DOHH2 (cell line): ENCODE data around the gene ITGAE.

Source experiments
- CTCF ChIP-seq: fragments of 200-600 bp; sonication (generic); IDR thresholded peaks from one replicate; pipeline ENCODE4 v1.5.1; 2014; ENCODE audit warnings: antibody characterized with exemption, mild to moderate bottlenecking, low read depth, low read length; ENCODE audit not compliant: poor library complexity, severe bottlenecking
- EZH2phosphoT487 ChIP-seq: fragments of 200-600 bp; sonication (generic); IDR thresholded peaks from 2 replicates; pipeline ENCODE4 v1.6.1; 2017; ENCODE audit warnings: borderline replicate concordance, mild to moderate bottlenecking, antibody characterized with exemption, low read length, moderate library complexity, mixed read lengths

- TF ChIP-seq CTCF: no peak
- no peak for TF ChIP-seq EZH2phosphoT487
These were observed 85.7 kb downstream of the ITGAE start for GRCh38 chr17:3715296-3715695.
